A549 treated with Mapracorat at 1 μM for 4 hours (cell line): ENCODE results near the gene ZKSCAN3. TPM values are rescaled to one million over a fixed set of nuclear protein-coding genes. Genes with fewer than 3 reads are reported as not detected.

ENCODE experiments used
- total RNA-seq: library from RNA; stranded (reverse); fragments of 200-300 nt; extraction: Qiagen RNA extraction; gene quantifications from 5 replicates; pipeline ENCODE4 v1.2.3, GENCODE V29; 2022

The ZKSCAN3 gene
- total RNA-seq, result 1.4 to 2.2 TPM (median 2.0 TPM) in 5 replicates

GRCh38 chr6:28349892-28350737 lies at the start of gene ZKSCAN3:
ZKSCAN3 (plus strand) TSS chr6:28349947; CDS start chr6:28359587, 9,640 bp downstream.

DNA sequence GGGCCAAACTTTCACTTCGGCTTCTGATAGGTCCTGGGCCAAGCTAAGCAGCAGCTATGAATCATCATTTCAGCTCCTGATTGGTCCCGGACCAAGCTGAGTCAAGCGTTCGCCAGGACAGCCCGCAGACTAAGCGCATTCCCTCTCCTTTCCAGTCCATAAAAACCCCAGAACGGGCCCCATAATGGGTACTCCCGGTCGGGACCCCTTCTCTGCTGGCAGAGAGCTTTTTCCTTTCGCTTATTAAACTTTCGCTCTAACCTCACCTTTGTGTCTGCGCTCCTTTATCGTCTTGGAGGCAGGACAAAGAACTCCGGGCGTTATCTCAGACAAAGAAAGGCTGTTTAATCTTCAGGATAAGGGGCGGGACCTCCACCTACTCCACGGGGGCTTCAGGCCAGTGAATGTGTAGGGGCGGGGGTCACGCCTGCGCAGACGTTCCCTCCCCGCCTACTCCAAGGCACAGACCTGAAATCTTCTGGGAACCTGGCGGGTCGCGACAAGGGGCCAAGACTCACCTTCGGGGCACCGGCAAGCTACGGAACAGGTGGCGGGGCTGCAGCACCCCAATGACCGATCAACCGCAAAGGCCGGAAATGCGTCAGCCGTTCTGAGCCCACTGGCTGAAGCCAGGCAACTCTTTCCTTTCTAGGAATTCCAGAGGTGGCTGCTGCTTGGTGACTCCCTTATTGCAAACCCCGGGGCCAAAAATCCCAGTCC lies 14.0 kb upstream of the ZKSCAN3 start, which contains the start of gene ZSCAN31:
TSS of gene ZSCAN31 (minus strand) at position 585 of the 720 bp plus-strand sequence. CDS start 6,465 bp downstream, outside the sequence.

GRCh38 chr6:28399350-28400121 lies 49.8 kb downstream of the ZKSCAN3 start, which contains the start of gene ZSCAN12:
ZSCAN12 (minus strand) TSS chr6:28399747; CDS start chr6:28398405, 1,342 bp downstream.

Other genes with a start within 250 kb of the ZKSCAN3 start
- 3.5 to 5.3 TPM (median 4.4 TPM) in 5 replicates for gene ZSCAN16, start 225.3 kb upstream of the ZKSCAN3 start, total RNA-seq
- 3.4 to 5.8 TPM (median 5.1 TPM) in 5 replicates for gene ZKSCAN8, start 208.1 kb upstream of the ZKSCAN3 start, total RNA-seq
- 5.7 to 8.9 TPM (median 7.3 TPM) in 5 replicates for gene ZSCAN9, start 124.7 kb upstream of the ZKSCAN3 start, total RNA-seq
- gene ZKSCAN4, start 97.7 kb upstream of the ZKSCAN3 start, total RNA-seq, result 2.4 to 2.9 TPM (median 2.6 TPM) in 5 replicates
- not detected in 5 replicates for gene NKAPL, start 90.7 kb upstream of the ZKSCAN3 start, total RNA-seq
- 4.0 to 4.9 TPM (median 4.7 TPM) in 5 replicates for gene ZSCAN26, start 82.8 kb upstream of the ZKSCAN3 start, total RNA-seq
- 3.9 to 5.6 TPM (median 5.1 TPM) in 5 replicates for gene PGBD1, start 68.4 kb upstream of the ZKSCAN3 start, total RNA-seq
- gene ZSCAN31, start 13.8 kb upstream of the ZKSCAN3 start, total RNA-seq, result 1.4 to 4.2 TPM (median 1.9 TPM) in 5 replicates
- 1.5 to 1.9 TPM (median 1.8 TPM) in 5 replicates for gene ZSCAN12, start 49.8 kb downstream of the ZKSCAN3 start, total RNA-seq
- gene ZSCAN23, start 93.5 kb downstream of the ZKSCAN3 start, total RNA-seq, result not detected in 5 replicates
- gene GPX6, start 165.8 kb downstream of the ZKSCAN3 start, total RNA-seq, result not detected in 5 replicates
- not detected in 5 replicates for gene GPX5, start 175.9 kb downstream of the ZKSCAN3 start, total RNA-seq